Measurements from ENCODE around the gene ASTL. TPM values are rescaled to one million over a fixed set of nuclear protein-coding genes. Genes with fewer than 3 reads are reported as not detected.

Gene ASTL
- total RNA-seq, 1 donor from 2014 or later, result not detected

GRCh38 chr2:96184188-96184587, 45.9 kb upstream of the ASTL start:
- no peak for DNase-seq (ENCODE audit: low spot score)
- TF ChIP-seq CTCF (IDR thresholded peaks at IDR 0.05; ENCODE audit: unreplicated experiment), result no peak
- H3K27ac Mint-ChIP-seq (ENCODE audit: unreplicated experiment), result no peak overlapping the region
- no peaks in the 10 kb centered on the region for H3K9me3 Mint-ChIP-seq (ENCODE audit: unreplicated experiment)
- H3K36me3 Mint-ChIP-seq (ENCODE audit: low read depth, unreplicated experiment), result peaks cover 18% of the 10 kb centered on the region
- no peaks in the 10 kb centered on the region for H3K27me3 Mint-ChIP-seq (ENCODE audit: unreplicated experiment)
- no peaks in the 10 kb centered on the region for H3K4me1 Mint-ChIP-seq (ENCODE audit: unreplicated experiment)
- peak overlapping the region; percentile 25 for H3K4me3 Mint-ChIP-seq (ENCODE audit: unreplicated experiment)

GRCh38 chr2:96181529-96181928, 43.2 kb upstream of the ASTL start:
- Mint-ChIP-seq H3K36me3 (ENCODE audit: low read depth, unreplicated experiment) (peaks cover 13% of the 10 kb centered on the region), H3K27me3 (ENCODE audit: unreplicated experiment) (no peaks in the 10 kb centered on the region), H3K9me3 (ENCODE audit: unreplicated experiment) (no peaks in the 10 kb centered on the region), H3K4me3 (ENCODE audit: unreplicated experiment) (no peak overlapping the region), H3K27ac (ENCODE audit: unreplicated experiment) (no peak overlapping the region), H3K4me1 (ENCODE audit: unreplicated experiment) (no peaks in the 10 kb centered on the region)
- TF ChIP-seq CTCF (IDR thresholded peaks at IDR 0.05; ENCODE audit: unreplicated experiment), result no peak
- DNase-seq (ENCODE audit: low spot score), result no peak

- H3K4me3 Mint-ChIP-seq (ENCODE audit: unreplicated experiment), result no peak overlapping the region
- DNase-seq (ENCODE audit: low spot score), result no peak
- H3K27me3 Mint-ChIP-seq (ENCODE audit: unreplicated experiment), result no peaks in the 10 kb centered on the region
- peaks cover 13% of the 10 kb centered on the region for H3K36me3 Mint-ChIP-seq (ENCODE audit: low read depth, unreplicated experiment)
- no peaks in the 10 kb centered on the region for H3K4me1 Mint-ChIP-seq (ENCODE audit: unreplicated experiment)
- no peaks in the 10 kb centered on the region for H3K9me3 Mint-ChIP-seq (ENCODE audit: unreplicated experiment)
- TF ChIP-seq CTCF (IDR thresholded peaks at IDR 0.05; ENCODE audit: unreplicated experiment), result no peak
- no peak overlapping the region for H3K27ac Mint-ChIP-seq (ENCODE audit: unreplicated experiment)
Observed at GRCh38 chr2:96180521-96180920, 42.2 kb upstream of the ASTL start.

GRCh38 chr2:96180002-96180401, 41.7 kb upstream of the ASTL start:
- DNase-seq (ENCODE audit: low spot score), result no peak
- no peak overlapping the region for H3K27ac Mint-ChIP-seq (ENCODE audit: unreplicated experiment)

GRCh38 chr2:96176661-96177060, 38.4 kb upstream of the ASTL start:
- no peak for DNase-seq (ENCODE audit: low spot score)
- H3K27me3 Mint-ChIP-seq (ENCODE audit: unreplicated experiment), result peaks cover 4% of the 10 kb centered on the region
- H3K4me3 Mint-ChIP-seq (ENCODE audit: unreplicated experiment), result no peak overlapping the region
- no peak overlapping the region for H3K27ac Mint-ChIP-seq (ENCODE audit: unreplicated experiment)
- no peaks in the 10 kb centered on the region for H3K9me3 Mint-ChIP-seq (ENCODE audit: unreplicated experiment)
- TF ChIP-seq CTCF (IDR thresholded peaks at IDR 0.05; ENCODE audit: unreplicated experiment), result no peak
- H3K4me1 Mint-ChIP-seq (ENCODE audit: unreplicated experiment), result no peaks in the 10 kb centered on the region
- no peaks in the 10 kb centered on the region for H3K36me3 Mint-ChIP-seq (ENCODE audit: low read depth, unreplicated experiment)

More at GRCh38 chr2:96180002-96180401, 41.7 kb upstream of the ASTL start:
- no peak for TF ChIP-seq CTCF (IDR thresholded peaks at IDR 0.05; ENCODE audit: unreplicated experiment)
- Mint-ChIP-seq H3K9me3 (ENCODE audit: unreplicated experiment) (no peaks in the 10 kb centered on the region), H3K4me1 (ENCODE audit: unreplicated experiment) (no peaks in the 10 kb centered on the region), H3K27me3 (ENCODE audit: unreplicated experiment) (no peaks in the 10 kb centered on the region), H3K36me3 (ENCODE audit: low read depth, unreplicated experiment) (peaks cover 8% of the 10 kb centered on the region), H3K4me3 (ENCODE audit: unreplicated experiment) (no peak overlapping the region)
